Right atrium auricular region (tissue), 2 donors: ENCODE data around the gene RGL3. TPM values are rescaled to one million over a fixed set of nuclear protein-coding genes. Genes with fewer than 3 reads are reported as not detected.
"Not testable (repeated sequence)": the region's sequence is repeated elsewhere in the genome, so short reads cannot be mapped to it uniquely, and the experiment has no call there.

Experiments
- DNase-seq: peaks from one replicate; pipeline ENCODE4 v3.0.0-alpha.2; 2019; ENCODE audit warnings: low spot score
- H3K27ac ChIP-seq, 2 donors: fragments of 200-600 bp; sonication (generic); 1 replicate in 1 of 2; 2 replicates in 1 of 2; pipeline ENCODE4 v1.5.1; 2016 to 2019
- H3K27me3 ChIP-seq, 2 donors: fragments of 200-600 bp; sonication (generic); one replicate each; pipeline versions ENCODE4 v1.5.1 to v1.6.0; 2017 to 2019
- H3K36me3 ChIP-seq: fragments of 200-600 bp; sonication (generic); one replicate; pipeline ENCODE4 v1.5.1; 2016
- H3K4me1 ChIP-seq, 2 donors: fragments of 200-600 bp; sonication (generic); one replicate each; pipeline versions ENCODE4 v1.5.1 to v1.6.0; 2017 to 2019
- H3K4me3 ChIP-seq, 2 donors: fragments of 200-600 bp; sonication (generic); 1 replicate in 1 of 2; 2 replicates in 1 of 2; pipeline ENCODE4 v1.5.1; 2017 to 2019; ENCODE audit warnings: mild to moderate bottlenecking in 1 of 2, moderate library complexity in 1 of 2
- H3K9me3 ChIP-seq, 2 donors: fragments of 200-600 bp; sonication (generic); one replicate each; pipeline ENCODE4 v1.5.1; 2019
- total RNA-seq, 2 donors: library from RNA; depleted of rRNA; stranded (reverse); fragments of >200 nt; gene quantifications; one replicate each; pipeline ENCODE4 v1.1.0, GENCODE V29; 2016
- TF ChIP-seq, protein P1 (sequence below), 2 donors: fragments of 200-600 bp; sonication (generic); IDR thresholded peaks; one replicate each; pipeline ENCODE4 v1.5.1; 2019; ENCODE audit warnings: antibody characterized with exemption in 2 of 2

Gene RGL3
- total RNA-seq = 1 to 10 TPM; 7.4 to 8.4 TPM

DNA sequence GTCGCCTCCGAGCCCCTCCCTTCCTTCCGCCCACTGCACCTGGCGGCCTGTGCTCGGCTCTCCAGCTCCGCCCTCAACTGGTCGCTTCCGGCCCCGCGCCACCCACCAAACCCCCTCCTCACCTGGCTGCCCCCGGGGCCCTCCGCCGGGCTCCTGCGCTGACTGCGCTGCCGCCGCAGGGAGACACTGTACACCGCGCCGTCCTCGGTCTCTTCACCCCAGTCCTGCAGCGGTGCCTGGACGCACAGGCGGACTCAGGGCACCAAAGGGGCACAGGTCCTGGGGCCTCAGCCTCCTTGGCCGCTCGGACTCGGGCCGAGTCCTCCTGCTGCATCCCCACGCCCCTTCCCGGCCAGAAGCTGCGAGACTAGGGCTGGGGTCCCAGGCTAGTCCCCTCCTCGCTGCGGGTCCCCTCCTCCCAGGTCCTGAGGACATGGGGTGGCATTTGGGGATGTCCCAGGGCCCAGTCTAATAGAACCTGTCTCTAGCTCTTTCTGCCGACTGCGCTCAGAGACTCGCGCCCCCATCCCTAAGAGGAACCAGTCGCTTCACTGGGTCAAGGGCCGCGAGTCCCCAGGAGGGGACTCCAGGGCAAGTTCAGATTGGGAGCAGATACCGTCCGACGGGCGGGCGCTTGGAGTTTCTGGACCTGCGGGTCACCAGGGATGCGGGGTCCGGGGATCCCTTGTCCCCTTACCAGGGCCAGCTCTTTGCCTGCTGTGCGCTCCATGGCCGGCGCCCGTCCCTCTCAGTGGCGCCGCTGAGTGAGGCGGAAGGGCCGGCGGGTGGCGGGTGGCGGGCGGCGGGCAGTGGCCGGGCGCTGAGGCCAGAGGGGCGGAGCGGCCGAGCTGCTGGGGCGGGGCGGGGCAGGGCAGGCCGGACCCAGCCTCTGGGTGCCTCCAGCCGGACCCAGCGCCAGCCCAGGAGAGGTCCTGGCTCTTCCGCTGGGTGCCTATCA lies at the start of gene RGL3:
TSS of gene RGL3 (minus strand) at position 766 of the 958 bp plus-strand sequence. CDS start at position 730, 36 bp downstream.
- peaks cover 6 to 7% of the 10 kb centered on the region in 2 donors for H3K27me3 ChIP-seq
- peaks cover 0 to 54% of the 10 kb centered on the region in 2 donors for H3K4me1 ChIP-seq
- H3K4me3 ChIP-seq = peak within 1 kb of the TSS; percentile 55
- no peak for DNase-seq
- no peaks in the 10 kb centered on the region for H3K9me3 ChIP-seq
- TF ChIP-seq, protein P1, sequence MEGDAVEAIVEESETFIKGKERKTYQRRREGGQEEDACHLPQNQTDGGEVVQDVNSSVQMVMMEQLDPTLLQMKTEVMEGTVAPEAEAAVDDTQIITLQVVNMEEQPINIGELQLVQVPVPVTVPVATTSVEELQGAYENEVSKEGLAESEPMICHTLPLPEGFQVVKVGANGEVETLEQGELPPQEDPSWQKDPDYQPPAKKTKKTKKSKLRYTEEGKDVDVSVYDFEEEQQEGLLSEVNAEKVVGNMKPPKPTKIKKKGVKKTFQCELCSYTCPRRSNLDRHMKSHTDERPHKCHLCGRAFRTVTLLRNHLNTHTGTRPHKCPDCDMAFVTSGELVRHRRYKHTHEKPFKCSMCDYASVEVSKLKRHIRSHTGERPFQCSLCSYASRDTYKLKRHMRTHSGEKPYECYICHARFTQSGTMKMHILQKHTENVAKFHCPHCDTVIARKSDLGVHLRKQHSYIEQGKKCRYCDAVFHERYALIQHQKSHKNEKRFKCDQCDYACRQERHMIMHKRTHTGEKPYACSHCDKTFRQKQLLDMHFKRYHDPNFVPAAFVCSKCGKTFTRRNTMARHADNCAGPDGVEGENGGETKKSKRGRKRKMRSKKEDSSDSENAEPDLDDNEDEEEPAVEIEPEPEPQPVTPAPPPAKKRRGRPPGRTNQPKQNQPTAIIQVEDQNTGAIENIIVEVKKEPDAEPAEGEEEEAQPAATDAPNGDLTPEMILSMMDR (IDR thresholded peaks at IDR 0.05) = no peak
- H3K36me3 ChIP-seq = no peaks in the 10 kb centered on the region
- H3K27ac ChIP-seq = peak within 1 kb of the TSS; percentile 76 to 83

DNA sequence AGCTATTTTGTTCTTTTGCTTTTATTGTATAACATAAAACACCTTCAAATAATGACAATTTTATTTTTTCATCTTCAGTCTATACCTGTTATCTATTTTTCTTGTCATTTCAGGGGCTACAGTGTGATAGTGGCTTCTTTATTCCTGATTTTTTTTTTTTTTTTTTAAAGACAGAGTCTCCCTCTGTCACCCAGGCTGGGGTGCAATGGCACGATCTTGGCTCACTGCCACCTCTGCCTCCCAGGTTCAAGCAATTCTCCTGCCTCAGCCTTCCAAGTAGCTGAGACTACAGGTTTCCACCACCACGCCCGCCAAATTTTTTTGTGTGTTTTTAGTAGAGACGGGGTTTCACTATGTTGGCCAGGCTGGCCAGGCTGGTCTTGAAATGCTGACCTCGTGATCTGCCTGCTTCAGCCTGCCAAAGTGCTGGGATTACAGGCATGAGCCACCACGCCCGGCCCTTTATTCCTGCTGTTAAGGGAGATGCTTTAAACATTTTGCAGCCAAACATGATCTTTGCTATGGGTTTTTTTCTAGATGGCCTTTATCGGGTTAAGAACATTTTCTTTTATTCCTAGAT lies 49.2 kb upstream of the RGL3 start:
- not testable (repeated sequence) for H3K9me3 ChIP-seq, H3K36me3 ChIP-seq, H3K4me3 ChIP-seq, H3K4me1 ChIP-seq, DNase-seq, H3K27ac ChIP-seq, H3K27me3 ChIP-seq

GRCh38 chr19:11465600-11465999 lies 46.5 kb upstream of the RGL3 start:
- TF ChIP-seq, protein P1 (IDR thresholded peaks at IDR 0.05) = no peak
- Histone ChIP-seq H3K4me1 (no peaks in the 10 kb centered on the region), H3K27me3 (no peaks in the 10 kb centered on the region), H3K4me3 (no peak overlapping the region), H3K36me3 (no peaks in the 10 kb centered on the region), H3K27ac (no peak overlapping the region), H3K9me3 (no peaks in the 10 kb centered on the region)
- DNase-seq = no peak

DNA sequence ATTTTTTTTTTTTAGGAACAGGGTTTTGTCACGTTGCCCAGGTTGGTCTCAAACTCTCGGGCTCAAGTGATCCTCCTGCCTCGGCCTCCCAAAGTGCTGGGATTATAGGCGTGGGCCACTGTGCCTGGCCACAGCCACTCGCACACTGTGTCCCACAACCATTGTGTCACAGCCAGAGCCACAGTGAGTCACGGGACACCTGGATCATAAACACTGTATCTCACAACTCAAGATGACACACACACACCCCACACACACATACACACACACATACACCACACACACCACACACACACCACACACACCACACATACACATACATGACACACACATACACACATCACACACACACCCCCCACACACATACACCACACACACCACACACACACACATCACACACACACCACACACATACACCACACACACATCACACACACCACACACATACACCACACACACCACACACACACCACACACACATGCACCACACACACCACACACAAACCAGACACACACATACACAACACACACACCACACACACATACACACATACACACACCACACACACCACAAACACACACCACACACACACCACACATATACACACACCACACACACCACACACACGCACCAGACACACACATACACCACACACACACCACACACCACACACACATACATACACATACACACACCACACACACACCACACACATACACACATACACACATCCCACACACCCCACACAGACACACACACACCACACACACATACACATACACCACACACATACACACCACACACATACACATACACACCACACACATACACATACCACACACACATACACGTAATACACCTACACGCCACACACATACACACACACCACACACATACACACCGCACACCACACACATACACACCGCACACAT lies 45.5 kb upstream of the RGL3 start:
- TF ChIP-seq, protein P1 (IDR thresholded peaks at IDR 0.05) = no peak
- Histone ChIP-seq H3K36me3 (no peaks in the 10 kb centered on the region), H3K9me3 (no peaks in the 10 kb centered on the region), H3K27ac (no peak overlapping the region), H3K4me1 (no peaks in the 10 kb centered on the region), H3K27me3 (no peaks in the 10 kb centered on the region), H3K4me3 (no peak overlapping the region)
- no peak for DNase-seq

- H3K27ac ChIP-seq = no peak overlapping the region
- H3K9me3 ChIP-seq = no peaks in the 10 kb centered on the region
- TF ChIP-seq, protein P1 (IDR thresholded peaks at IDR 0.05) = no peak
- no peaks in the 10 kb centered on the region for H3K27me3 ChIP-seq
- no peaks in the 10 kb centered on the region for H3K4me1 ChIP-seq
- H3K4me3 ChIP-seq = no peak overlapping the region
- H3K36me3 ChIP-seq = no peaks in the 10 kb centered on the region
- DNase-seq = no peak
Measured at GRCh38 chr19:11463391-11463790, 44.3 kb upstream of the RGL3 start.
